Measurements from ENCODE around the gene ASMTL.
"Not testable (repeated sequence)": the region's sequence is repeated elsewhere in the genome, so short reads cannot be mapped to it uniquely, and the experiment has no call there.

ASMTL gene

DNA sequence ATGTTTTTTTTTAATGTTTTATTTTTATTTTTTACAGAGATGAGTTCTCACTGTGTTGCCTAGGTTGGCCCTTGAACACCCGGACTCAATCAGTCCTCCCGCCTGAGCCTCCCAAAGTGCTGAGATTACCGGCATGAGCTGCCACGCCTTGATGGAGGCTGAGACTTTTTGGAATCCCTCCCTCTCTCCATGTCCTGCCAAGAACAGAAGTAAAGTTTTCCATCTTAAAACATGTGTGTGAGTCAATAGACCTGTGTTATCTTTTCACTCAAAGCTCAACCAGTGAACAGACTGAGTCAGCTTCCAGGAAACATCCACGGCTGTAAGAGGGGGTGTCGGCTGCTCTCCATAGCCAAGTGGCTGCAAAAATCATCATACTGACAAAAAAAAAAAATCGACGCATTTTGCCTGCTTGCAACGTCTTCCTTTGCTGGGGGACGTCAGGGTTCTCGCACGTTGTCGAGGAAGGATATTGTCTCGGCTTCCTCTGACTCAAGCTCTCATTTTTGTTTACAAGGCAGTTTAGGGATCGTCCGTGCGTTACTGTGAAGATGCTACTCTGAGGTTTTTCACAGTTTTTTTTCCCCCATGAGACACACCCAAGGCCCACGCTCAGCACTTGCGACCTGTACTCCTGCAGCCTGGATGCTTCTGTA lies 10.0 kb upstream of the ASMTL start:
- DNase-seq (ENCODE audit: low read depth in 2 of 3, low spot score in 2 of 3), result no peak

GRCh38 chrX:1462110-1462509 lies 9.4 kb upstream of the ASMTL start:
- no peak for DNase-seq (ENCODE audit: low read depth in 2 of 3, low spot score in 2 of 3)

- no peak for DNase-seq (ENCODE audit: low read depth in 2 of 3, low spot score in 2 of 3)
Observed at GRCh38 chrX:1455948-1456280, 3.2 kb upstream of the ASMTL start.

DNA sequence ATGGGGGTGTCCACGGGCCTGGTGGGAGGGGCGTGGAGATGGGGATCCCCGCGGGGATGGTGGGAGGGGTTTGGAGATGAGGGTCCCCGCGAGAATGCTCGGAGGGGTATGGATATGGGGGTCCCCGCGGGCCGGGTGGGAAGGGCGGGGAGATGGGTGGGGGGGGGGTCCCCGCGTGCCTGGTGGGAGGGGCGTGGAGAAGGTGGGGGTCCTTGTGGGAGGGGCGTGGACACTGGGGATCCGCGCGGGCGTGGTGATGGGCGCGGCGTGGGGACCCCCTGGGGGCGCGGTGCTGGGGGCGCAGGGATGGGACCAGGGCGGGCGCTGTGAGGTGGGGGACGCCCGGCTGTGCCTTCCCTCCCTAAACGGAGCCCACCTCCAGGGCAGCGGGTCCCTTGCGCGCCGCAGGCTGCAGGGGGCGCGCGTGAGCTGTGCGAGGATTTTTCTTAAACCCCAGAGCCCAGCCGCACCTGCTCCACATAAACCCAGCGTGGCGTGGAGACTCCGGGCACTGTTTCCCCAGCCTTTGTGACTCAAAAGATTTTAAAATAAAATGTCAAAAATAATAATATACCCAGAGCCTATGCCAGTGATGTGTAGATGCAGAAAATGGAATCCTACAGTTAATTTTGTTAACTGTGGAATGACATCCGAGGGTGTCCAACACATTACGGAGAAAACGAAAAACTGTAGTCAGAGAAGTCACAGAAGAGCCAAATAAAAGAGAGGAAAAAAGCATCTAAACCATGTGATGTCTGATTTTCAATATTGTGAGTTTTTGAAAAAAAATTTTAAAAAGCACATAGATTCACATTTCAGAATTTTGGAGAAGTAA lies 1.5 kb upstream of the ASMTL start:
- DNase-seq (ENCODE audit: low read depth in 2 of 3, low spot score in 2 of 3), result peak; percentile 78 to 97 (median 95)

GRCh38 chrX:1453395-1453783 lies 680 bp upstream of the ASMTL start:
- DNase-seq (ENCODE audit: low read depth in 2 of 3, low spot score in 2 of 3), result peak in 1 of 3 experiments; percentile 61

DNA sequence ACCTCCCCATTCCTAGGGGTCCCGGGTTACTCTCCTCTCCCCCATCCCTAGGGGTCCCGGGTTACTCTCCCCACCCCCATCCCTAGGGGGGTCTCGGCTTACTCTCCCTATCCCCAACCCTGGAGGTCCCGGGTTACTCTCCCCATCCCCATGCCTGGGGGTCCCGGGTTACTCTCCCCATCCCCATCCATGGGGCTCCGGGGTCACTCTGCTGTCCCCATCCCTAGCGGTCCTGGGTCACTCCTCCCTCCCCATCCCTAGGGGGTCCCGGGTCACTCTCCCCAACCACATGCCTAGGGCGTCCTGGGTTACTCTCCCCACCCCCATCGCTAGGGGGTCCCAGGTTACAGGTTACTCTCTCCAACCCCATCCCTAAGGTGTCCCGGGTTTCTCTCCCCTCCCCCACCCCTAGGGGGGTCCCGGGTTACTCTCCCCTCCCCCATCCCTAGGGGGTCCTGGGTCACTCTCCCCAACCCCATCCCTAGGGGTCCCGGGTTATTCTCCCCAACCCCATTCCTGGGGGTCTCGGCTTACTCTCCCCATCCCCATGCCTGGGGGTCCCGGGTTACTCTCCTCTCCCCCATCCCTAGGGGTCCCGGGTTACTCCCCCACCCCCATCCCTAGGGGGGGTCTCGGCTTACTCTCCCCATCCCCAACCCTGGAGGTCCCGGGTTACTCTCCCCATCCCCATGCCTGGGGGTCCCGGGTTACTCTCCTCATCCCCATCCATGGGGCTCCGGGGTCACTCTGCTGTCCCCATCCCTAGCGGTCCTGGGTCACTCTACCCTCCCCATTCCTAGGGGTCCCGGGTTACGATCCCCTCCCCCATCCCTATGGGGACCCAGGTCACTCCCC lies 821 bp downstream of the ASMTL start:
- no peak for DNase-seq (ENCODE audit: low read depth in 2 of 3, low spot score in 2 of 3)

DNA sequence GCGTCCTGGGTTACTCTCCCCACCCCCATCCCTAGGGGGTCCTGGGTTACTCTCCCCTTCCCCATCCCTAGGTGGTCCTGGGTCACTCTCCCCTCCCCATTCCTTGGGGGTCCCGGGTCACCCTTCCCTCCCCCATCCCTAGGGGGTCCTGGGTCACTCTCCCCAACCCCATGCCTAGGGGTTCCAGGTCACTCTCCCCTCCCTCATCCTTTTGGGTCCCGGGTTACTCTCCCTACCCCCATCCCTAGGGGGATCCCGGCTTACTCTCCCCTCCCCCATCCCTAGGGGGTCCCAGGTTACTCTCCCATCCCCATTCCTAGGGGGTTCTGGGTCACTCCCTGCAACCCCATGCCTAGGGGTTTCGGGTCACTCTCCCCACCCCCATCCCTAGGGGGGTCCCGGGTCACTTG lies 1.5 kb downstream of the ASMTL start:
- no peak for DNase-seq (ENCODE audit: low read depth in 2 of 3, low spot score in 2 of 3)

- DNase-seq (ENCODE audit: low read depth in 2 of 3, low spot score in 2 of 3), result no peak
Observed at GRCh38 chrX:1450361-1451161, 2.1 kb downstream of the ASMTL start.

DNA sequence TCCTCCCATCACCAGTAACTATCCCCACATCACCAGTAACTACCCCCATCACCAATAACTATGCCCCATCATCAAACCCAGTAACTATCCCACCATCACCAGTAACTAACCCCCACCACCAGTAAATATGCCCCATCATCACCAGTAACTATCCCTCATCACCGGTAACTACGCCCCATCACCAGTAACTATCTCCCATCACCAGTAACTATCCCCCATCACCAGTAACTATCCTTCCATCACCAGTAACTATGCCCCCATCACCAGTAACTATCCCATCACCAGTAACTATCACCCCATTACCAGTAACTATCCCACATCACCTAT lies 2.9 kb downstream of the ASMTL start:
- DNase-seq (ENCODE audit: low read depth in 2 of 3, low spot score in 2 of 3), result no peak

DNA sequence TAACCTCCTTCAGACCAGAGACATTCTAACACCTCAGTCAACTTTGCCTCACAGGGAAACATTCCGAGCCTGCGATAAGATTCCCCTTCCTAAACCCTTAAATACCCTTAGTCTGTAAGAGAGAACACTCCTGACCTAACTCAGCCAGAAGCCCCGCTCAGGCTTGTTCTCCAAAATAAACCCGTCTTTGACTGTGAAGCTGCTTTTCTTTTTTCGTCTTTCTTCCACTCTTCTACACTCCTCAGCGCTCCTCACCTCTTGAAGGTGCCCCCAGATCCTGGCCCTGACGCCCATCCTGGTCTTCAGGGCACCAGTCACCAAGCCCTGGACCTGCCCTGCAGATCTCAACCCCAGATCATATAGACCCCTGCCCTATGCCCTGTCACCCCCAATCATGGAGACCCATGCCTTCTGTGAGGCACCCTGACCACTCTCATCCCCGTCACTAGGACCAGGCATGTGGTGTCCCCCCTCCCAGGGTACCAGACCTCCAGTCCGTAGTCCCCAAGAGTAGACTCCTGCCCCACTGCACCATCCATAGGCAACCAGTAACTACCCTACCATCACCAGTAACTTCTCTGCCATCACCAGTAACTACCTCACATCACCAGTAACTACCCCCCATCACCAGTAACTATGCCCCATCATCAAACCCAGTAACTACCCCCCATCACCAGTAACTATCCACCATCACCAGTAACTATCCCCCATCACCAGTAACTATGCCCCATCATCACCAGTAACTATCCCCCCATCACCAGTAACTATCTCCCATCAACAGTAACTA lies 3.5 kb downstream of the ASMTL start:
- DNase-seq (ENCODE audit: low read depth in 2 of 3, low spot score in 2 of 3), result no peak

DNA sequence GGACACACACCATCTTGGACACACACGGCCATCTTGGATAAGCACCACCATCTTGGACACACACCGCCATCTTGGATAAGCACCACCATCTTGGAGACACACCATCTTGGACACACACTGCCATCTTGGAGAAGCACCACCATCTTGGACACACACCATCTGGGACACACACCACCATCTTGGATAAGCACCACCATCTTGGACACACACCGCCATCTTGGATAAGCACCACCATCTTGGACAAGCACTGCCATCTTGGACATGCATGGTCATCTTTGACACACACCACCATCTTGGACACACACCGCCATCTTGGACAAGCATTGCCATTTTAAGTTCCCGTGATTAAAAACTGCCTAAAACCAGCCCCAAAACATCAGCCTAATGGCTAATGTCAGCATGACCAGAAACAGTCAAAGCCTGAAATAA lies 4.1 kb downstream of the ASMTL start:
- not testable (repeated sequence) for DNase-seq (ENCODE audit: low read depth in 2 of 3, low spot score in 2 of 3)

DNA sequence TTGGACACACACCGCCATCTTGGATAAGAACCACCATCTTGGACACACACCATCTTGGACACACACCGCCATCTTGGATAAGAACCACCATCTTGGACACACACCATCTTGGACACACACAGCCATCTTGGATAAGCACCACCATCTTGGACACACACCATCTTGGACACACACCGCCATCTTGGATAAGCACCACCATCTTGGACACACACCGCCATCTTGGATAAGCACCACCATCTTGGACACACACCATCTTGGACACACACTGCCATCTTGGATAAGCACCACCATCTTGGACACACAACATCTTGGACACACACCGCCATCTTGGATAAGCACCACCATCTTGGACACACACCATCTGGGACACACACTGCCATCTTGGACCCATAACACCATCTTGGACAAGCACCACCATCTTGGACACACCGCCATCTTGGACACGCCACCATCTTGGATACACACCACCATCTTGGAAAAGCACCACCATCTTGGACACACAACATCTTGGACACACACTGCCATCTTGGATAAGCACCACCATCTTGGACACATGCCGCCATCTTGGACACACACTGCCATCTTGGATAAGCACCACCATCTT lies 4.6 kb downstream of the ASMTL start:
- DNase-seq (ENCODE audit: low read depth in 2 of 3, low spot score in 2 of 3), result not testable (repeated sequence)

GRCh38 chrX:1446984-1447968 lies 5.4 kb downstream of the ASMTL start:
- not testable (repeated sequence) for DNase-seq (ENCODE audit: low read depth in 2 of 3, low spot score in 2 of 3)

- DNase-seq (ENCODE audit: low read depth in 2 of 3, low spot score in 2 of 3), result no peak
Observed at GRCh38 chrX:1444561-1445500, 7.9 kb downstream of the ASMTL start.

DNA sequence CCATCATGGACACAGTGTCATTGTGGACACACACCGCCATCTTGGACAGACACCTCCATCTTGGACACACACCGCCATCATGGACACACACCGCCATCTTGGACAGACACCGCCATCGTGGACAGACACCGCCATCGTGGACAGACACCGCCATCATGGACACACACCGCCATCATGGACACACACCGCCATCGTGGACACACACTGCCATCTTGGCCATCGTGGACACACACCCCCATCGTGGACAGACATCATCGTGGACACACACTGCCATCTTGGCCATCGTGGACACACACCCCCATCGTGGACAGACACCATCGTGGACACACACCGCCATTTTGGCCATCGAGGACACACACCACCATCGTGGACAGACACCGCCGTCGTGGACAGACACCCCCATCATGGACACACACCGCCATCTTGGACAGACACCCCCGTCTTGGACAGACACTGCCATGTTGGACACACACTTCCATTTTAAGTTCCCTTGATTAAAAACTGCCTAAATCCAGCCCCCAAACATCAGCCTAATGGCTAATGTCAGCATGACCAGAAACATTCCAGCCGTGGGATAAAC lies 9.1 kb downstream of the ASMTL start:
- DNase-seq (ENCODE audit: low read depth in 2 of 3, low spot score in 2 of 3), result no peak

GRCh38 chrX:1442724-1443367 lies 9.9 kb downstream of the ASMTL start:
- DNase-seq (ENCODE audit: low read depth in 2 of 3, low spot score in 2 of 3), result no peak
